Caco-2 (cell line): ENCODE results near the gene RAB11FIP5. TPM values are rescaled to one million over a fixed set of nuclear protein-coding genes. Genes with fewer than 3 reads are reported as not detected.

Experiments used
- BruUV-seq: library from RNA; stranded (reverse); fragments of 400-500 nt; replicated peaks from 2 replicates; lab custom pipeline; 2021; lab: Mats Ljungman, UMichigan
- CTCF ChIA-PET: fragments of 300-600 bp; sonication (Branson Sonifier 250); formaldehyde crosslinking; loops from one replicate; lab custom pipeline; 2022; ENCODE audit warnings: antibody characterized with exemption; lab: Charles Lee
- POLR2A ChIA-PET: fragments of 300-600 bp; sonication (Branson Sonifier 250); formaldehyde crosslinking; loops from one replicate; lab custom pipeline; 2022; ENCODE audit warnings: antibody characterized with exemption; lab: Charles Lee
- DNase-seq, 2 experiments: peaks; one replicate each; pipeline versions ENCODE4 v3.0.0 to v3.0.0-alpha.2; 2020 to 2022
- H3K27me3 ChIP-seq: replicated peaks from 2 replicates; pipeline ENCODE4 v1.6.0; 2011; ENCODE audit warnings: low read length; ENCODE audit not compliant: control insufficient read depth, insufficient read depth
- H3K36me3 ChIP-seq: 2 replicates; pipeline ENCODE4 v1.5.1; 2011; ENCODE audit warnings: low read length; ENCODE audit not compliant: control insufficient read depth, insufficient read depth
- H3K4me1 ChIP-seq: fragments of 250-450 bp; sonication (Bioruptor Pico); 2 replicates; pipeline ENCODE4 v1.5.1; 2020; ENCODE audit warnings: mild to moderate bottlenecking
- H3K4me3 ChIP-seq: 2 replicates; pipeline ENCODE4 v1.5.1; 2011; ENCODE audit warnings: low read depth, mild to moderate bottlenecking, control low read depth, low read length
- H3K9me3 ChIP-seq: fragments of 250-450 bp; sonication (Bioruptor Pico); 2 replicates; pipeline ENCODE4 v1.5.1; 2020; ENCODE audit warnings: mild to moderate bottlenecking, moderate library complexity
- H3K27ac Mint-ChIP-seq: one replicate; pipeline ENCODE4 v1.8.0; 2022; ENCODE audit warnings: mixed read lengths; ENCODE audit not compliant: unreplicated experiment
- H3K27me3 Mint-ChIP-seq: one replicate; pipeline ENCODE4 v1.8.0; 2022; ENCODE audit warnings: mixed read lengths; ENCODE audit not compliant: insufficient read depth, unreplicated experiment
- H3K36me3 Mint-ChIP-seq: one replicate; pipeline ENCODE4 v1.8.0; 2022; ENCODE audit warnings: mild to moderate bottlenecking, mixed read lengths; ENCODE audit not compliant: insufficient read depth, unreplicated experiment
- H3K4me1 Mint-ChIP-seq: one replicate; pipeline ENCODE4 v1.8.0; 2022; ENCODE audit warnings: low read depth, mixed read lengths; ENCODE audit not compliant: unreplicated experiment
- H3K4me3 Mint-ChIP-seq: one replicate; pipeline ENCODE4 v1.8.0; 2022; ENCODE audit warnings: mild to moderate bottlenecking, moderate library complexity, mixed read lengths; ENCODE audit not compliant: unreplicated experiment
- H3K9me3 Mint-ChIP-seq: one replicate; pipeline ENCODE4 v1.8.0; 2022; ENCODE audit warnings: mixed read lengths; ENCODE audit not compliant: unreplicated experiment
- CTCF ChIP-seq, 2 experiments: fragments of 200-600 bp in 1 of 2; IDR thresholded peaks; 1 replicate in 1 of 2; 2 replicates in 1 of 2; pipeline versions ENCODE4 v1.5.1 to v1.8.0; 2011 to 2022; ENCODE audit warnings: antibody characterized with exemption in 1 of 2, control low read depth in 1 of 2, inconsistent platforms in 1 of 2, low read depth in 1 of 2, low read length in 1 of 2, mild to moderate bottlenecking in 1 of 2, moderate library complexity in 1 of 2; ENCODE audit not compliant: insufficient read depth in 1 of 2, severe bottlenecking in 1 of 2, unreplicated experiment in 1 of 2
- intact Hi-C: fragments of 100-400 bp; cut with micrococcal nuclease; formaldehyde crosslinking; loops from one replicate; pipeline ENCODE4 v1.10.0; 2022; ENCODE audit not compliant: unreplicated experiment
- total RNA-seq: library from RNA; stranded (reverse); gene quantifications from 2 replicates; pipeline ENCODE4 v1.2.3, GENCODE V29; 2022

The RAB11FIP5 gene
- total RNA-seq, 1 experiment from 2014 or later = 17.3 TPM

- Histone ChIP-seq H3K4me1 (no peaks in the 10 kb centered on the region), H3K4me3 (no peak overlapping the region), H3K36me3 (no peaks in the 10 kb centered on the region; the same call in 1 of the 2 replicates), H3K27me3 (no peaks in the 10 kb centered on the region), H3K9me3 (no peaks in the 10 kb centered on the region)
- no peaks in the 10 kb centered on the region for H3K27me3 Mint-ChIP-seq
- POLR2A ChIA-PET = no interaction called here
- no peak for DNase-seq
- H3K4me1 Mint-ChIP-seq = peaks cover 6% of the 10 kb centered on the region
- intact Hi-C loops = no loop called here
- no peak overlapping the region for H3K27ac Mint-ChIP-seq
- CTCF ChIA-PET = no interaction called here
- H3K9me3 Mint-ChIP-seq = no peaks in the 10 kb centered on the region
- H3K36me3 Mint-ChIP-seq = no peaks in the 10 kb centered on the region
- TF ChIP-seq CTCF (IDR thresholded peaks at IDR 0.05; ENCODE audit: insufficient read depth in 1 of 2, low read depth in 1 of 2, low read length in 1 of 2, severe bottlenecking in 1 of 2, unreplicated experiment in 1 of 2) = no peak
- BruUV-seq = no TSS peak
- no peak overlapping the region for H3K4me3 Mint-ChIP-seq
These were observed 7.8 kb downstream of the RAB11FIP5 start for GRCh38 chr2:73104933-73105332.

- H3K36me3 Mint-ChIP-seq = peaks cover under 1% of the 10 kb centered on the region
- H3K27ac Mint-ChIP-seq = no peak overlapping the region
- TF ChIP-seq CTCF (IDR thresholded peaks at IDR 0.05; ENCODE audit: insufficient read depth in 1 of 2, low read depth in 1 of 2, low read length in 1 of 2, severe bottlenecking in 1 of 2, unreplicated experiment in 1 of 2) = no peak
- Histone ChIP-seq H3K4me3 (no peak overlapping the region), H3K36me3 (no peaks in the 10 kb centered on the region; the same call in 1 of the 2 replicates), H3K27me3 (no peaks in the 10 kb centered on the region), H3K4me1 (no peaks in the 10 kb centered on the region), H3K9me3 (no peaks in the 10 kb centered on the region)
- no peak overlapping the region for H3K4me3 Mint-ChIP-seq
- BruUV-seq = no TSS peak
- intact Hi-C loops = no loop called here
- no peaks in the 10 kb centered on the region for H3K4me1 Mint-ChIP-seq
- no peaks in the 10 kb centered on the region for H3K9me3 Mint-ChIP-seq
- no peak for DNase-seq
- CTCF ChIA-PET = no interaction called here
- H3K27me3 Mint-ChIP-seq = no peaks in the 10 kb centered on the region
- POLR2A ChIA-PET = no interaction called here
These were observed 9.7 kb downstream of the RAB11FIP5 start for GRCh38 chr2:73103018-73103542.

GRCh38 chr2:73101626-73102256 lies 11.0 kb downstream of the RAB11FIP5 start:
- peaks cover 4% of the 10 kb centered on the region for H3K36me3 Mint-ChIP-seq
- CTCF ChIA-PET = no interaction called here
- Histone ChIP-seq H3K4me3 (no peak overlapping the region), H3K9me3 (no peaks in the 10 kb centered on the region), H3K27me3 (no peaks in the 10 kb centered on the region), H3K4me1 (no peaks in the 10 kb centered on the region), H3K36me3 (no peaks in the 10 kb centered on the region)
- no TSS peak for BruUV-seq
- intact Hi-C loops = no loop called here
- TF ChIP-seq CTCF (IDR thresholded peaks at IDR 0.05; ENCODE audit: insufficient read depth in 1 of 2, low read depth in 1 of 2, low read length in 1 of 2, severe bottlenecking in 1 of 2, unreplicated experiment in 1 of 2) = no peak
- no peaks in the 10 kb centered on the region for H3K4me1 Mint-ChIP-seq
- H3K9me3 Mint-ChIP-seq = no peaks in the 10 kb centered on the region
- no peak overlapping the region for H3K27ac Mint-ChIP-seq
- no peak overlapping the region for H3K4me3 Mint-ChIP-seq
- no peak for DNase-seq
- no peaks in the 10 kb centered on the region for H3K27me3 Mint-ChIP-seq
- POLR2A ChIA-PET = no interaction called here
